CD4-positive, alpha-beta memory T cell (primary cell): ENCODE results near the gene CR1L. TPM values are rescaled to one million over a fixed set of nuclear protein-coding genes. Genes with fewer than 3 reads are reported as not detected.
"Not testable (repeated sequence)": the region's sequence is repeated elsewhere in the genome, so short reads cannot be mapped to it uniquely, and the experiment has no call there.

ENCODE experiments used
- CTCF ChIA-PET: fragments of 350-600 bp; sonication (Branson Sonifier 250); formaldehyde crosslinking; loops from one replicate; lab custom pipeline; 2021; ENCODE audit warnings: inconsistent platforms; ENCODE audit not compliant: partially characterized antibody; lab: Charles Lee
- POLR2A ChIA-PET: fragments of 350-600 bp; sonication (Branson Sonifier 250); formaldehyde crosslinking; loops from one replicate; lab custom pipeline; 2021; ENCODE audit not compliant: partially characterized antibody; lab: Charles Lee
- DNase-seq, 5 donors: peaks; one replicate each; pipeline versions ENCODE4 v3.0.0 to v3.0.0-alpha.2; 2020 to 2022; ENCODE audit warnings: mixed read lengths in 1 of 5
- H3K27ac ChIP-seq: one replicate; pipeline ENCODE4 v1.7.0; 2013; ENCODE audit warnings: low read depth, low read length
- H3K27me3 ChIP-seq: 2 replicates; pipeline ENCODE4 v1.7.0; 2013; ENCODE audit warnings: mild to moderate bottlenecking, low read length, moderate library complexity; ENCODE audit not compliant: insufficient read depth
- H3K36me3 ChIP-seq: 2 replicates; pipeline ENCODE4 v1.7.0; 2013; ENCODE audit warnings: mild to moderate bottlenecking, low read length, moderate library complexity; ENCODE audit not compliant: insufficient read depth
- H3K4me1 ChIP-seq: 2 replicates; pipeline ENCODE4 v1.7.0; 2013; ENCODE audit warnings: mild to moderate bottlenecking, low read length, moderate library complexity; ENCODE audit not compliant: insufficient read depth
- H3K4me3 ChIP-seq, 2 donors: one replicate each; pipeline ENCODE4 v1.7.0; 2013; ENCODE audit warnings: low read length in 2 of 2, mild to moderate bottlenecking in 1 of 2
- H3K9me3 ChIP-seq, 2 donors: one replicate each; pipeline ENCODE4 v1.7.0; 2013; ENCODE audit warnings: low read length in 2 of 2, control low read depth in 1 of 2; ENCODE audit not compliant: control insufficient read depth in 1 of 2
- H3K27ac Mint-ChIP-seq, 7 donors: one replicate each; pipeline ENCODE4 v1.8.0; 2020 to 2021; ENCODE audit warnings: mixed read lengths in 7 of 7, mild to moderate bottlenecking in 6 of 7, inconsistent platforms in 3 of 7, moderate library complexity in 3 of 7
- H3K27me3 Mint-ChIP-seq, 2 donors: one replicate each; pipeline ENCODE4 v1.8.0; 2020 to 2021; ENCODE audit warnings: mixed read lengths in 2 of 2
- H3K36me3 Mint-ChIP-seq, 2 donors: one replicate each; pipeline ENCODE4 v1.8.0; 2020 to 2021; ENCODE audit warnings: mixed read lengths in 2 of 2, inconsistent platforms in 1 of 2, mild to moderate bottlenecking in 1 of 2
- H3K4me1 Mint-ChIP-seq, 4 donors: one replicate each; pipeline ENCODE4 v1.8.0; 2020 to 2021; ENCODE audit warnings: mixed read lengths in 4 of 4, mild to moderate bottlenecking in 1 of 4
- H3K4me3 Mint-ChIP-seq, 8 donors: one replicate each; pipeline ENCODE4 v1.8.0; 2020 to 2021; ENCODE audit warnings: mixed read lengths in 8 of 8, mild to moderate bottlenecking in 7 of 8, moderate library complexity in 6 of 8, inconsistent platforms in 3 of 8
- H3K9me3 Mint-ChIP-seq, 8 donors: one replicate each; pipeline ENCODE4 v1.8.0; 2020 to 2021; ENCODE audit warnings: mixed read lengths in 8 of 8, mild to moderate bottlenecking in 5 of 8, inconsistent platforms in 3 of 8, moderate library complexity in 1 of 8
- intact Hi-C: fragments of 100-400 bp; cut with micrococcal nuclease; formaldehyde crosslinking; loops from one replicate; pipeline ENCODE4 v1.15.1; 2023
- polyA plus RNA-seq, 2 donors: library from polyadenylated mRNA; unstranded; fragments of 300-500 nt; fragmentation: Illumina TruSeq; gene quantifications; one replicate each; pipeline ENCODE4 v1.2.3, GENCODE V29; 2021
- total RNA-seq, 2 experiments: library from RNA; stranded (reverse); gene quantifications; one replicate each; pipeline ENCODE4 v1.2.3, GENCODE V29; 2021

CR1L gene
- total and polyA plus RNA-seq, 4 experiments from 2014 or later = 0.19 TPM; not detected in 3

DNA sequence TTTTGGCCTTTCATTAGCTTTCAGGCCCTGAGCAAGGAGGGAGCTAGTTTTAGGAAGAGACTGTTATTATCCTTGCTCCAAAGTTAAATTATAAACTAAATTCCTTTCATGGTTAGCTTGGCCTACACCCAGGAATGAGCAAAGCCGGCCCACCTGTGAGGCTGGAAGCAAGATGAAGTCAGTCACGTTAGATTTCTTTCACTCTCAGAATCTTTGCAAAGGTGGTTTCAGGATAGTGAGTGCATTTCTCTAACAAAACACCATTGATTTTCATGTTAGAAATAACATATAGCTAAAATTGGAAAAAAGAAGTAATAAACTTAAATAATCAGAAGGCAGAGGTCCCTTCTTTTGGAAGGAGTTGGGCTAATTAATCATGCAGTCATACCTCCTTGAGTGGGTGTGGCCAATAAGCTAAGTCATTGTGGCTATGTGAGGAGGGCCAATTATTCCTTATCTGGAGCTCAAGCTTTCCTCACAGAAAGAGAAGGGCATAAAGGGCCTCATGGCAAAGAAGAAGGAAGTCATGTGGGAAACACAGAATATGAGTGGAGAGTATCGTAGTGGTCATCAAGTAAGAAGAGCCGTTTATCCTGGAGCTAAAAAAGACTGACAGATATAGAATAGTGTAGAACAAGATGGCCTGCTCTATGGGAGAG lies 83.4 kb downstream of the CR1L start:
- H3K27ac ChIP-seq, H3K27me3 ChIP-seq, H3K4me3 ChIP-seq, H3K4me1 ChIP-seq, DNase-seq, H3K36me3 ChIP-seq, intact Hi-C loops, H3K27me3 Mint-ChIP-seq, CTCF ChIA-PET, H3K9me3 ChIP-seq, H3K27ac Mint-ChIP-seq: not testable (repeated sequence)
- POLR2A ChIA-PET = interaction anchor here (1.0 kb wide), 1 partner anchor 24 kb away, joined by 4 read pairs; no protein-coding TSS in a partner anchor
- H3K4me3 Mint-ChIP-seq = peak overlapping the region in 1 of 8 donors; percentile 15
- H3K36me3 Mint-ChIP-seq = peaks cover 0 to 13% of the 10 kb centered on the region in 2 donors
- H3K9me3 Mint-ChIP-seq = peaks cover 0 to 18% (median 6%) of the 10 kb centered on the region in 8 donors
- H3K4me1 Mint-ChIP-seq = peaks cover 3 to 16% (median 10%) of the 10 kb centered on the region in 4 donors

DNA sequence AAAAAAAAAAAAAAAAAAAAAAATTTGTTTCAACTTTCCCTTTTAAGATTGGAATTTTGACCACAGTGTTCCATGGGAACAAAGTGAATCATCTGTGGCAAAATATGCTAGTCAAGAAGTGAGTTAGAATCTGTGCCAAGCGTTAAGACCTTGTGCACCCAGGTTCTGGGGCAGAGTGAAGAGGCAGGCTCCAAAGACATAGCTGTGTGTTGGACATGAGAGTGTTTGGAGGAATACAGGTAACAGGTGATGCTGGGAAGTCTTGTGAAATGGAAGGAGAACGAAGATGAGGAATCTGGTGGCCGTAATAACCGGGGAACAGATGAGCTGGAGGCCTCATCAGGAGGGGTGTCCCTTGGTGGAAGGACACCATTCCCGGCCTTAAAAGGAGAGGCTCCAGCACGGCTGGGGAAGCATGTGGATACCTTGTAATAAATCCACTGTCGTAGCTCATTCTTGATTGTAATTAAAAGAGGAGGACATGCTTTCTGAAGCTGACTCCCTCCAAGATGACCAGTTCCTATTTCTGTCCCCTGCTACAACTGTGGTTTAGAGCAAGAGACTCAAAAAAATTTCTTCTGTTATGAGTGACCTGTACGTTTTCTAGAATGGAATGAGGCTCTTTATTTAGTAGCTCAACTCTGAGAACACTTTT lies 92.7 kb downstream of the CR1L start:
- H3K4me3 Mint-ChIP-seq, POLR2A ChIA-PET, H3K27ac ChIP-seq, H3K27me3 ChIP-seq, H3K36me3 ChIP-seq, intact Hi-C loops, H3K4me3 ChIP-seq, H3K36me3 Mint-ChIP-seq, H3K27me3 Mint-ChIP-seq, H3K4me1 Mint-ChIP-seq, H3K9me3 Mint-ChIP-seq, H3K4me1 ChIP-seq, H3K9me3 ChIP-seq, DNase-seq: not testable (repeated sequence)
- H3K27ac Mint-ChIP-seq = peak overlapping the region in 2 of 7 donors; percentile 48 to 50
- CTCF ChIA-PET = interaction anchor here (1.0 kb wide), 1 partner anchor 17 kb away, joined by 5 read pairs; no protein-coding TSS in a partner anchor

DNA sequence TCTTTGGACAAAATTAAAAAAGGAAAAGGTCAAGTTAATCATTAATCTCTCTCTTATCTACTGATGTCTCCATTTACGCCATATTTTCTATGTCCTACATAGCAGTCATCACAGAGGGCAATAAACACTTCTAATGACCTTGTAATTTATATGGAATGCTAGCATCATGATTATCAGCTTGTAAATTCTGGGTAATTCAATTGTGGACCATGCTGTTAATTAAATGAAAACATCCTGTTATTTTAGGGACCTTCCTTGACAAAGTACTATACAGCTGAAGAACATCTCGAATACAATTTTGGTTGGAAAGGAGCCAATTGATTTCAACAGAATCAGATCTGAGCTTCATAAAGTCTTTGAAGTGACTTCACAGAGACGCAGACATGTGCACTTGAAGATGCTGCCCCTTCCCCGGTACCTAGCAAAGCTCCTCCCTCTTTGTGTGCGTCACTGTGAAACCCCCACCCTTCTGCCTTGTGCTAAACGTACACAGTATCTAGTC lies 93.3 kb downstream of the CR1L start:
- H3K27me3 ChIP-seq, H3K9me3 ChIP-seq, POLR2A ChIA-PET, H3K27ac ChIP-seq, H3K4me1 ChIP-seq, H3K4me1 Mint-ChIP-seq, H3K36me3 Mint-ChIP-seq, H3K4me3 ChIP-seq, intact Hi-C loops, H3K27me3 Mint-ChIP-seq, H3K27ac Mint-ChIP-seq, H3K9me3 Mint-ChIP-seq, H3K36me3 ChIP-seq: not testable (repeated sequence)
- H3K4me3 Mint-ChIP-seq = peak overlapping the region in 3 of 8 donors; percentile 4 to 39 (median 5)
- DNase-seq = peak; percentile 24 to 75 (median 52)
- CTCF ChIA-PET = interaction anchor here (1.0 kb wide), 1 partner anchor 17 kb away, joined by 5 read pairs; no protein-coding TSS in a partner anchor

DNA sequence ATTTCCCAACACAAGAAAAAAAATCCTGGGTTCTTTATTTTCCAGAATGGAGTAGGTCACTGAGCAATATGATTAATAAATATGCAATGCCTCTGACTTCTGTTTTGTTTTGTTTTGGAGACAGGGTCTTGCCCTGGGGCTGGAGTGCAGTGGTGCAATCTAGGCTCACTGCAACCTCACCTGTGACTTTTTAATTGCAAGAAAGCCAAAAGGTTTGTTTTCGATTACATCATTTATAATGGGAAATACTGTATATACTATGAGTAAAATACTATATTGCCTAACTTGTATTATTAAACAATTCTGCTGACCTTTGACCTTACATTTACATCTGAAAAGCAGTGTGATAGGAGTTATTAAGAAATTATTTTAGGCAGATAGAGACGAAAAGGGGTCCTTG lies 95.3 kb downstream of the CR1L start:
- Mint-ChIP-seq H3K27me3 (peaks cover 0 to 2% of the 10 kb centered on the region in 2 donors), H3K9me3 (peaks cover 0 to 4% (median 0%) of the 10 kb centered on the region in 8 donors), H3K36me3 (no peaks in the 10 kb centered on the region), H3K27ac (no peak overlapping the region), H3K4me3 (no peak overlapping the region), H3K4me1 (peaks cover 0 to 9% (median 5%) of the 10 kb centered on the region in 4 donors)
- intact Hi-C loops = no loop called here
- POLR2A ChIA-PET = no interaction called here
- no peak overlapping the region for H3K4me3 ChIP-seq
- H3K27ac ChIP-seq = no peak overlapping the region
- CTCF ChIA-PET = no interaction called here
- no peaks in the 10 kb centered on the region for H3K9me3 ChIP-seq
- H3K27me3 ChIP-seq = no peaks in the 10 kb centered on the region
- peaks cover 7% of the 10 kb centered on the region for H3K4me1 ChIP-seq
- DNase-seq = no peak
- H3K36me3 ChIP-seq = no peaks in the 10 kb centered on the region

- Histone ChIP-seq H3K27me3 (no peaks in the 10 kb centered on the region), H3K9me3 (no peaks in the 10 kb centered on the region), H3K36me3 (no peaks in the 10 kb centered on the region), H3K27ac (no peak overlapping the region), H3K4me1 (peaks cover 5% of the 10 kb centered on the region), H3K4me3 (no peak overlapping the region)
- no peaks in the 10 kb centered on the region for H3K9me3 Mint-ChIP-seq
- no peaks in the 10 kb centered on the region for H3K36me3 Mint-ChIP-seq
- no peaks in the 10 kb centered on the region for H3K27me3 Mint-ChIP-seq
- peaks cover 0 to 8% (median 6%) of the 10 kb centered on the region in 4 donors for H3K4me1 Mint-ChIP-seq
- no peak overlapping the region for H3K4me3 Mint-ChIP-seq
- intact Hi-C loops = no loop called here
- ChIA-PET POLR2A (no interaction called here), CTCF (interaction anchor here (1.1 kb wide), 1 partner anchor 9 kb away, joined by 3 read pairs; the partner anchor contains the start of gene CD46)
- no peak for DNase-seq
- H3K27ac Mint-ChIP-seq = no peak overlapping the region
Observed at GRCh38 chr1:207742850-207743555, 98.1 kb downstream of the CR1L start.

DNA sequence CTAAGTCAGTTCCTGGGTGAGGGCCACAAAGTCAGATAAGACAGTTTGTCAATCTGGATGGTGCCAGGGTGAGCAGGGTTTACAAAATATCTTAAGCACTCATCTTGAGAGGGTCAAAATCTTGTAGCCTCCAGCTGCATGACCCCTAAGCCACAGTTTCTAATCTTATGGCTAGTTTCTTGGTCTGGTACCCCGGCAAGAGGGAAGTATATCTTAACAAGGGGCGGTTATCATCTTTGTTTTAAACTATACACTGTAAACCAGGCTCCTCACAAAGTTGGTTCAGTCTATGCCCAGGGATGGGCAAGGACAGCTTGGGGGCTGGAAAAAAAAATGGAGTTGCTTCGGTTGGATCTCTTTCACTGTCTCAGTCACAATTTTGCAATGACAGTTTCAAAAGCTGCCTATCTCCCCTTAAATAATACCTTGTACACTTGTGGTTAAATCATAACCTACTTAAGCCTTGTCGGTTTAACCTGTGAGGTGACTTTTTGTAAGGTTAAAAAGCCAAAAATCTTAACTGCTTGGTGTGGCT lies 99.1 kb downstream of the CR1L start:
- intact Hi-C loops = no loop called here
- H3K27ac Mint-ChIP-seq = peak overlapping the region in 1 of 7 donors; percentile 41
- CTCF ChIA-PET = interaction anchor here (1.1 kb wide), 1 partner anchor 8 kb away, joined by 3 read pairs; the partner anchor contains the start of gene CD46
- no peaks in the 10 kb centered on the region for H3K9me3 Mint-ChIP-seq
- no peaks in the 10 kb centered on the region for H3K9me3 ChIP-seq
- H3K27ac ChIP-seq = no peak overlapping the region
- H3K27me3 Mint-ChIP-seq = no peaks in the 10 kb centered on the region
- no peak for DNase-seq
- H3K4me1 ChIP-seq = peaks cover 10% of the 10 kb centered on the region
- peaks cover 5 to 9% (median 7%) of the 10 kb centered on the region in 4 donors for H3K4me1 Mint-ChIP-seq
- no peaks in the 10 kb centered on the region for H3K36me3 Mint-ChIP-seq
- no peak overlapping the region for H3K4me3 ChIP-seq
- no peaks in the 10 kb centered on the region for H3K27me3 ChIP-seq
- POLR2A ChIA-PET = interaction anchor here (1.1 kb wide), 1 partner anchor 10 kb away, joined by 3 read pairs; no protein-coding TSS in a partner anchor
- no peaks in the 10 kb centered on the region for H3K36me3 ChIP-seq
- H3K4me3 Mint-ChIP-seq = no peak overlapping the region
